Epithelial cell of proximal tubule (primary cell): ENCODE measurements around the gene POLE. TPM values are rescaled to one million over a fixed set of nuclear protein-coding genes. Genes with fewer than 3 reads are reported as not detected.

Experiments used
- DNase-seq: peaks from one replicate; pipeline ENCODE4 v3.0.0-alpha.2; 2011; ENCODE audit warnings: low read depth
- H3K4me3 ChIP-seq: 2 replicates; pipeline ENCODE4 v1.5.1; 2011; ENCODE audit warnings: low read depth, mild to moderate bottlenecking, low read length
- CTCF ChIP-seq: conservative IDR thresholded peaks from 2 replicates; pipeline ENCODE4 v1.5.1; 2012; ENCODE audit warnings: low read depth, mild to moderate bottlenecking, low read length
- total RNA-seq: library from RNA; depleted of rRNA; stranded (reverse); fragments of >200 nt; gene quantifications from 2 replicates; pipeline ENCODE4 v1.2.3, GENCODE V29; 2015

Gene POLE
- total RNA-seq, 1 donor from 2014 or later = 37.9 TPM

- TF ChIP-seq CTCF = no peak
- no peak for DNase-seq
- H3K4me3 ChIP-seq = no peak overlapping the region
These were observed 44.0 kb downstream of the POLE start for GRCh38 chr12:132642846-132643835.

GRCh38 chr12:132641811-132642650 is 45.1 kb downstream of the POLE start:
- no peak for DNase-seq
- TF ChIP-seq CTCF = no peak
- H3K4me3 ChIP-seq = no peak overlapping the region

- H3K4me3 ChIP-seq = no peak overlapping the region
- DNase-seq = no peak
- TF ChIP-seq CTCF = no peak
These were observed 46.2 kb downstream of the POLE start for GRCh38 chr12:132640936-132641335.

- no peak overlapping the region for H3K4me3 ChIP-seq
- no peak for TF ChIP-seq CTCF
- DNase-seq = no peak
These were observed 47.1 kb downstream of the POLE start for GRCh38 chr12:132639956-132640520.

GRCh38 chr12:132638541-132639408 is 48.4 kb downstream of the POLE start:
- peak; percentile 79 for TF ChIP-seq CTCF
- no peak overlapping the region for H3K4me3 ChIP-seq
- DNase-seq = peak; percentile 37

GRCh38 chr12:132637811-132638210 is 49.3 kb downstream of the POLE start:
- H3K4me3 ChIP-seq = no peak overlapping the region
- no peak for DNase-seq
- no peak for TF ChIP-seq CTCF
